ENCODE data around the gene TASP1.
"Not testable (repeated sequence)": the region's sequence is repeated elsewhere in the genome, so short reads cannot be mapped to it uniquely, and the experiment has no call there.

TASP1 gene

GRCh38 chr20:13486694-13487093 is 152.0 kb downstream of the TASP1 start:
- intact Hi-C loops (cut with micrococcal nuclease) = no loop called here
- H3K9me3 Mint-ChIP-seq = peaks cover 7% of the 10 kb centered on the region
- H3K27me3 Mint-ChIP-seq = no peaks in the 10 kb centered on the region
- H3K27ac Mint-ChIP-seq = no peak overlapping the region
- no peaks in the 10 kb centered on the region for H3K4me1 Mint-ChIP-seq (ENCODE audit: low read depth)
- peaks cover 10% of the 10 kb centered on the region for H3K36me3 Mint-ChIP-seq (ENCODE audit: low read depth)
- H3K4me3 Mint-ChIP-seq = no peak overlapping the region

- no peak overlapping the region for H3K4me3 Mint-ChIP-seq
- H3K9me3 Mint-ChIP-seq = peaks cover 17% of the 10 kb centered on the region
- no peaks in the 10 kb centered on the region for H3K27me3 Mint-ChIP-seq
- peaks cover 20% of the 10 kb centered on the region for H3K36me3 Mint-ChIP-seq (ENCODE audit: low read depth)
- no peak overlapping the region for H3K27ac Mint-ChIP-seq
- no peaks in the 10 kb centered on the region for H3K4me1 Mint-ChIP-seq (ENCODE audit: low read depth)
- intact Hi-C loops (cut with micrococcal nuclease) = no loop called here
Observed at GRCh38 chr20:13485576-13485975, 153.2 kb downstream of the TASP1 start.

GRCh38 chr20:13485019-13485418 is 153.7 kb downstream of the TASP1 start:
- H3K27ac Mint-ChIP-seq; H3K27me3 Mint-ChIP-seq; H3K4me1 Mint-ChIP-seq (ENCODE audit: low read depth); H3K4me3 Mint-ChIP-seq; intact Hi-C loops (cut with micrococcal nuclease): not testable (repeated sequence)
- peaks cover 17% of the 10 kb centered on the region for H3K9me3 Mint-ChIP-seq
- H3K36me3 Mint-ChIP-seq (ENCODE audit: low read depth) = peaks cover 20% of the 10 kb centered on the region

GRCh38 chr20:13483472-13483871 is 155.3 kb downstream of the TASP1 start:
- H3K27ac Mint-ChIP-seq; H3K4me3 Mint-ChIP-seq; H3K27me3 Mint-ChIP-seq; H3K4me1 Mint-ChIP-seq (ENCODE audit: low read depth); intact Hi-C loops (cut with micrococcal nuclease): not testable (repeated sequence)
- peaks cover 17% of the 10 kb centered on the region for H3K9me3 Mint-ChIP-seq
- peaks cover 20% of the 10 kb centered on the region for H3K36me3 Mint-ChIP-seq (ENCODE audit: low read depth)

GRCh38 chr20:13478366-13478765 is 160.4 kb downstream of the TASP1 start:
- Mint-ChIP-seq H3K27ac (no peak overlapping the region), H3K27me3 (no peaks in the 10 kb centered on the region), H3K9me3 (peaks cover 23% of the 10 kb centered on the region), H3K4me1 (ENCODE audit: low read depth) (no peaks in the 10 kb centered on the region), H3K36me3 (ENCODE audit: low read depth) (peaks cover 20% of the 10 kb centered on the region), H3K4me3 (no peak overlapping the region)
- intact Hi-C loops (cut with micrococcal nuclease) = no loop called here

GRCh38 chr20:13474467-13474866 is 164.3 kb downstream of the TASP1 start:
- Mint-ChIP-seq H3K36me3 (ENCODE audit: low read depth) (no peaks in the 10 kb centered on the region), H3K9me3 (peaks cover 33% of the 10 kb centered on the region), H3K27ac (no peak overlapping the region), H3K27me3 (no peaks in the 10 kb centered on the region), H3K4me1 (ENCODE audit: low read depth) (no peaks in the 10 kb centered on the region), H3K4me3 (no peak overlapping the region)
- intact Hi-C loops (cut with micrococcal nuclease) = no loop called here

- H3K4me1 Mint-ChIP-seq (ENCODE audit: low read depth) = no peaks in the 10 kb centered on the region
- no peak overlapping the region for H3K4me3 Mint-ChIP-seq
- intact Hi-C loops (cut with micrococcal nuclease) = no loop called here
- H3K27ac Mint-ChIP-seq = no peak overlapping the region
- H3K27me3 Mint-ChIP-seq = no peaks in the 10 kb centered on the region
- peaks cover 37% of the 10 kb centered on the region for H3K9me3 Mint-ChIP-seq
- no peaks in the 10 kb centered on the region for H3K36me3 Mint-ChIP-seq (ENCODE audit: low read depth)
Observed at GRCh38 chr20:13469262-13469661, 169.5 kb downstream of the TASP1 start.

- Mint-ChIP-seq H3K4me1 (ENCODE audit: low read depth) (no peaks in the 10 kb centered on the region), H3K9me3 (peaks cover 29% of the 10 kb centered on the region), H3K27ac (no peak overlapping the region), H3K4me3 (no peak overlapping the region), H3K36me3 (ENCODE audit: low read depth) (no peaks in the 10 kb centered on the region), H3K27me3 (no peaks in the 10 kb centered on the region)
- intact Hi-C loops (cut with micrococcal nuclease) = no loop called here
Observed at GRCh38 chr20:13468166-13468565, 170.6 kb downstream of the TASP1 start.

GRCh38 chr20:13464702-13465101 is 174.0 kb downstream of the TASP1 start:
- no peaks in the 10 kb centered on the region for H3K4me1 Mint-ChIP-seq (ENCODE audit: low read depth)
- H3K27me3 Mint-ChIP-seq = no peaks in the 10 kb centered on the region
- H3K9me3 Mint-ChIP-seq = peaks cover 7% of the 10 kb centered on the region
- H3K36me3 Mint-ChIP-seq (ENCODE audit: low read depth) = no peaks in the 10 kb centered on the region
- intact Hi-C loops (cut with micrococcal nuclease) = no loop called here
- no peak overlapping the region for H3K27ac Mint-ChIP-seq
- H3K4me3 Mint-ChIP-seq = no peak overlapping the region

GRCh38 chr20:13461849-13462458 is 176.8 kb downstream of the TASP1 start:
- intact Hi-C loops (cut with micrococcal nuclease) = no loop called here
- H3K27me3 Mint-ChIP-seq = no peaks in the 10 kb centered on the region
- H3K27ac Mint-ChIP-seq = no peak overlapping the region
- no peak overlapping the region for H3K4me3 Mint-ChIP-seq
- H3K4me1 Mint-ChIP-seq (ENCODE audit: low read depth) = no peaks in the 10 kb centered on the region
- no peaks in the 10 kb centered on the region for H3K9me3 Mint-ChIP-seq
- H3K36me3 Mint-ChIP-seq (ENCODE audit: low read depth) = no peaks in the 10 kb centered on the region

GRCh38 chr20:13458860-13459451 is 179.8 kb downstream of the TASP1 start:
- Mint-ChIP-seq H3K27ac (no peak overlapping the region), H3K4me3 (no peak overlapping the region), H3K4me1 (ENCODE audit: low read depth) (no peaks in the 10 kb centered on the region), H3K27me3 (no peaks in the 10 kb centered on the region), H3K9me3 (no peaks in the 10 kb centered on the region), H3K36me3 (ENCODE audit: low read depth) (no peaks in the 10 kb centered on the region)
- intact Hi-C loops (cut with micrococcal nuclease) = loop anchor here (1.0 to 5.0 kb wide), 2 partner anchors 87 to 313 kb away; no protein-coding TSS in a partner anchor

- H3K27ac Mint-ChIP-seq = no peak overlapping the region
- no peaks in the 10 kb centered on the region for H3K9me3 Mint-ChIP-seq
- no peaks in the 10 kb centered on the region for H3K27me3 Mint-ChIP-seq
- intact Hi-C loops (cut with micrococcal nuclease) = loop anchor here (5.0 kb wide), 1 partner anchor 315 kb away; no protein-coding TSS in a partner anchor
- no peak overlapping the region for H3K4me3 Mint-ChIP-seq
- no peaks in the 10 kb centered on the region for H3K36me3 Mint-ChIP-seq (ENCODE audit: low read depth)
- H3K4me1 Mint-ChIP-seq (ENCODE audit: low read depth) = no peaks in the 10 kb centered on the region
Observed at GRCh38 chr20:13457487-13457886, 181.2 kb downstream of the TASP1 start.

GRCh38 chr20:13455713-13456112 is 183.0 kb downstream of the TASP1 start:
- Mint-ChIP-seq H3K9me3 (no peaks in the 10 kb centered on the region), H3K27me3 (no peaks in the 10 kb centered on the region), H3K4me1 (ENCODE audit: low read depth) (no peaks in the 10 kb centered on the region), H3K4me3 (no peak overlapping the region), H3K36me3 (ENCODE audit: low read depth) (no peaks in the 10 kb centered on the region), H3K27ac (no peak overlapping the region)
- intact Hi-C loops (cut with micrococcal nuclease) = loop anchor here (5.0 kb wide), 1 partner anchor 317 kb away; no protein-coding TSS in a partner anchor

GRCh38 chr20:13453367-13453766 is 185.4 kb downstream of the TASP1 start:
- H3K4me1 Mint-ChIP-seq (ENCODE audit: low read depth) = no peaks in the 10 kb centered on the region
- H3K4me3 Mint-ChIP-seq = no peak overlapping the region
- intact Hi-C loops (cut with micrococcal nuclease) = no loop called here
- no peaks in the 10 kb centered on the region for H3K9me3 Mint-ChIP-seq
- H3K36me3 Mint-ChIP-seq (ENCODE audit: low read depth) = no peaks in the 10 kb centered on the region
- H3K27ac Mint-ChIP-seq = no peak overlapping the region
- no peaks in the 10 kb centered on the region for H3K27me3 Mint-ChIP-seq

Data from dendritic cell treated with granulocyte-macrophage colony-stimulating factor and Interleukin-4, amounts not matched to agents 40 ng/mL and 50 ng/mL, for 4 days (primary cell).